ENCODE data around the gene TPD52L1. TPM values are rescaled to one million over a fixed set of nuclear protein-coding genes. Genes with fewer than 3 reads are reported as not detected.

The TPD52L1 gene
- total RNA-seq, 1 donor from 2014 or later: 67.3 TPM

DNA sequence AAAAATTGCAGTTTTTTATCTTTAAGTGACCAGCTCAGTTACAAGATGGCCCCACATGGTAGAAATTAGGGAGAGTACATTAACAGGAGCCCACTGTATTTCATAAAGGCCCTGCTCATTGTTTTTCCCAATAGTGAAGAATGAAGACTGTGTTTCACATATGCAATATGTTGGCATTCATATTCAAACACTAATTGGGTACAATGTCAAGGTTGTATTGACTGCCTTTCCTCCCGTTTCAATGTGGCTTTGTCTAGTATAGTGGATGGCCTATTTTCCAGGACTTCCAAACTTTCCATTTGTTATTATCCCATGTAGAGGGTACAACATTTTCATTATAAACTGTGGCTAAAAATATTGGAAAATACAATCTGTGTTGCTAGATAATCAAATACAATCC lies 96.9 kb downstream of the TPD52L1 start:
- no peak for TF ChIP-seq CTCF (conservative IDR thresholded peaks at IDR 0.05; ENCODE audit: low read depth, low read length)
- DNase-seq (ENCODE audit: low read depth): no peak
- no peak overlapping the region for H3K4me3 ChIP-seq (ENCODE audit: low read depth, low read length)

- no peak overlapping the region for H3K4me3 ChIP-seq (ENCODE audit: low read depth, low read length)
- no peak for DNase-seq (ENCODE audit: low read depth)
- no peak for TF ChIP-seq CTCF (conservative IDR thresholded peaks at IDR 0.05; ENCODE audit: low read depth, low read length)
These were observed 98.1 kb downstream of the TPD52L1 start for GRCh38 chr6:125251516-125252220.

DNA sequence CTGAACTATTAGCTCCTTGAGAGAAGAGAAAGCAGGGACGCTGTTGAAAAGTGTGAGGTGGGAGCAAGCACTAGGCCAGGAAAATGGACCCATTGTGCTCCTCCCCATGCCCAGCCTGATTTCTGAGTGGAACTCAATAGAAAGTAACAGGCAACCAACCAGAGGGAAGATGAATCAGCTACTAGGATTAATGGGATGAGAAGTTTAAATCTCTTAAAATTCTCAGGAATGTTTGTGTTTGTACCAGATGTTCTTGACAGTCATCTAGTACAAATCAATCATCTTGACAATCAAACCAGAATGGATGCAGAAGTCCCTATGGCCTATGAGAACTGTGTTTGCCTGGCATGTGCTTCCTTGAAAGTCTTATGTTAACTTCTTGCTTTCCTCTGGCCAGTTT lies 99.3 kb downstream of the TPD52L1 start:
- no peak for DNase-seq (ENCODE audit: low read depth)
- TF ChIP-seq CTCF (conservative IDR thresholded peaks at IDR 0.05; ENCODE audit: low read depth, low read length): no peak
- H3K4me3 ChIP-seq (ENCODE audit: low read depth, low read length): no peak overlapping the region

DNA sequence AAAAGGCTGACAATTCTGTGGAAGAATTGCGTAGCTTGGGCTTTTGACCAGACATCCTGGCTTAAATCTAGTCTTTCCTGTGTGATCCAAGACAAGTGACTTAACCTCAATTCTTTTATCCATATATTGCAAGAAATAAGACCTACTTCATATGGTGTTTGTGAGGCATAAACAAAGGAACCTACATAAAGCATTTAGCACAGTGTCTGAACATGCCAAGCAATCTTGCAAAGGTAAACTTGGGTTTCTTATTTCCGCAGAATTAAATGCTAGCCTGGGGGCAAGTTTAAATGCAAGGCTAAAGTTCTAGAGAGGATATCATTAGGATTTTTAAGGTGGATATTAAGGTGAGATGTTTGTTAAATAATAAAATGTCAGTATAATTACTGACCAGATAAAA lies 100.3 kb downstream of the TPD52L1 start:
- TF ChIP-seq CTCF (conservative IDR thresholded peaks at IDR 0.05; ENCODE audit: low read depth, low read length): no peak
- DNase-seq (ENCODE audit: low read depth): no peak
- no peak overlapping the region for H3K4me3 ChIP-seq (ENCODE audit: low read depth, low read length)

DNA sequence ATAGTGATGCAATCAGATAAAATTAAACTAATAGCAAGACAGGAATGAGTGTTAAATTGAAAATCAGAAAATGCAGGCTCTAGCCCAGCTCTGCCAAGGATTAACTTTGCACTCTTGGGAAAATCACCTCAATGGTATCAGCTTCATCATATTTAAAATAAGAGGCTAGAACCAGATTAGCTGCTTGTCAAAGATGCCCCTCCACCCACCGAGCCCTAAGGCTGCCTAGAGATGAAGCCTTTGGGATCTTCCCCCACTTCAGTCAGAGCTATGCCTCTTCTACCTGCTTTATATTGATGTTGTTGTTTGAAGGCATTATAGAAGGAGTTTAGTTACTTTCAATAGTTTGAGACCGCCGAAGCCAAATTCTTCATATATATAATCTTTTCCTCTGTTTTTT lies 100.7 kb downstream of the TPD52L1 start:
- no peak for TF ChIP-seq CTCF (conservative IDR thresholded peaks at IDR 0.05; ENCODE audit: low read depth, low read length)
- H3K4me3 ChIP-seq (ENCODE audit: low read depth, low read length): no peak overlapping the region
- no peak for DNase-seq (ENCODE audit: low read depth)

DNA sequence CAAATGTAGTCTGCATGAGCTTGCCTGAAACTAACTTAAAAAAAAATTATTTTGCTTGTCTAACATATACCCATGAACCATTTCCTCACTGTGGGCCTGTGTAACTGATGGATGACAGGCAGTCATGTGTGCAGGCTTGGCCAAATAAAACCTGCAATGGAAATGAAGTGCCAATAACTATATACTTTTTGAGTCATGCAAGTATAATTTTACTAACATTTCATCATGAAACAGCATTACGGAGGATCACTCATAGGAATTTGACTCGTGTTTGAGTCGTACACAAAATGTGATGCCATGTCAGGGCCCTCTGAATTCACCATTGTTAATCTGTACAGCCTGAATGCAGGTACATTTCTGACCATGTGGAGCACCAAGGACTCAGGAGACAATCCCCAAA lies 101.6 kb downstream of the TPD52L1 start:
- no peak for TF ChIP-seq CTCF (conservative IDR thresholded peaks at IDR 0.05; ENCODE audit: low read depth, low read length)
- no peak overlapping the region for H3K4me3 ChIP-seq (ENCODE audit: low read depth, low read length)
- DNase-seq (ENCODE audit: low read depth): no peak

DNA sequence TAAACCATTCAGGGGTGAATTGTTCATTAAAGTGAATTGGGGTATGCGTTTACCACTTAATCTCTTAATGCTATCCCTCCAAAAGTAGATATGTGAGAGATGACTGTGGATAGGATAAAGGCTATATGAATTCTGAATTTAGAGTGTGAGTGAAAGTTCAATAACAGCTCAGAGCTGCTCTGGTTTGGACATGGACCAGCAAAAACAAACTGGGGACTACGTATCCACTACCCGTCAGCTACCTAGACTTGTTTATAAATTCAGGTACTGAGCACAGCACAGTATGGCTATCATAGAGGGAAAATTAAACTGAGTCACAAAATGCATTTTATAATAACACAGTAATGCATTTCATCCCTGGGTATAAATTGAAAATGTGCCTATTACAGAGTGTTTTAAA lies 103.8 kb downstream of the TPD52L1 start:
- H3K4me3 ChIP-seq (ENCODE audit: low read depth, low read length): no peak overlapping the region
- no peak for DNase-seq (ENCODE audit: low read depth)
- no peak for TF ChIP-seq CTCF (conservative IDR thresholded peaks at IDR 0.05; ENCODE audit: low read depth, low read length)
